GM08714 (cell line): ENCODE data around the gene CHST12.
"Not testable (repeated sequence)": the region's sequence is repeated elsewhere in the genome, so short reads cannot be mapped to it uniquely, and the experiment has no call there.

Source experiments
- H3K4me3 ChIP-seq: fragments of 200-500 bp; sonication (Bioruptor generic); 2 replicates; pipeline ENCODE4 v1.5.1; 2014; ENCODE audit warnings: mild to moderate bottlenecking, low read length, inconsistent platforms
- ZNF274 ChIP-seq: IDR thresholded peaks from 2 replicates; pipeline ENCODE4 v1.6.1; 2012; ENCODE audit warnings: mild to moderate bottlenecking, low read depth, low read length

The CHST12 gene

DNA sequence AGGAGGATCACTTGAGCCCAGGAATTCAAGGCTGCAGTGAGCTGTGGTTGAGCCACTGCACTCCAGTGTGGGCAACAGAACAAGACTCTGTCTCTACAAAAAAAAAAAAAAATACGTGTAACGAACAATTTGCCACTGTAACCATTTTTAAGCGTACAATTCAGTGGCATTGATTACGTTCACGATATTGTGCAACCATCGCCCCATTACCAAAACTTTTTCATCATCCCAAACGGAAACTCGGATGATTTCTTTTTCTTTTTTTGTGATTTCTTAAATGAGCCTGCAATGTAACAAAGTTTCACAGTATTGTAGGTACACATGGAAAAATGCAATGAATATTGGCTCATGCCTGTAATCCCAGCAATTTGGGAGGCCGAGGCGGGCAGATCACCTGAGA, 63.3 kb downstream of the CHST12 start:
- TF ChIP-seq ZNF274: no peak
- H3K4me3 ChIP-seq: no peak overlapping the region

DNA sequence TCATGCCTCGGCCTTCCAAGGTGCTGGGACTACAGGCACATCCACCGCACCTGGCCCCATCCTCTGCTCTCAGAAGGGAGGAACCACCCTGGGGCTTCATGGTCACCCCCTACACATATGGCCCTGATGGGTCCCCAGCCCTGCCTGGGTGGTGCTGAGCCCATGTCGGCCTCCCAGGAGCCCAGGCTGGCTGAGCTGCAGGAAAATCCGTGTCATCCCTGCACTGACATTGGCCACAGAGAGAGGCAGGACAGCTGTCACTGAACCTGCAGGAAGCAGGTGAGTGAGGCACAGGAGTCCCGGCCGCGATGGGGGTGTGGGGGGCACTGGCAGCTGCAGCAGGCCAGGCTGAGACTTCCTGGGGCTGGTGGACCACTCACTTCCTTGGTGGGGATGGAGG, 64.8 kb downstream of the CHST12 start:
- H3K4me3 ChIP-seq: no peak overlapping the region
- no peak for TF ChIP-seq ZNF274

DNA sequence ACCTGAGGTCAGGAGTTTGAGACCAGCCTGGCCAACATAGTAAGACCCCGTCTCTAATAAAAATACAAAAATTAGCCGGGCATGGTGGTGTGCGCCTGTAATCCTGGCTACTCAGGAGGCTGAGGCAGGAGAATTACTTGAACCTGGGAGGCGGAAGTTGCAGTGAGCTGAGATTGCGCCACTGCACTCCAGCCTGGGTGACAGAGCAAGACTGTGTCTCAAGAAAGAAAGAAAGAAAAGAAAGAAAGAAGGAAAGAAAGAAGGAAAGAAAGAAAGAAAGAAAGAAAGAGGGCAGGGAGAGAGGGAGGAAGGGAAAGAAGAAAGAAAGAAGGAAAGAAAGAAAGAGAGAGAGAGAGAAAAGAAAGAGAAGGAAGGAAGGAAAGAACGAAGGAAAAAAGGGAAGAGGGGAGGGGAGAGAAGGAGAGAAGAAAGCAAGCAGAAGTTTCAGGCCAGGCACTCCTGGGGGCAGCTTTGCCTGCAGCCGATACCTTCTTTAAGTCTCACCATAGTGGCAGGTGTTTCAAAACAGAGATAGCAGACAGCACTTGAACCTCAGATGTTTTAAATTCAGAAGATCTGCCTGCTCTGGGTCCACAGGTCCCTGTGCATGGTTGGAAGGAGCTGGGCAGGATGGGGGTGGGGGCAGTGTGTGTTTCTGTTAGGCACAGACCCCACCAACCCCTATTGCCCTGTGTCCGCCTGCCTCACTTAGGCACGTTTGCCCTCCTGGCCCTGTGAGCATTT, 66.2 kb downstream of the CHST12 start:
- not testable (repeated sequence) for H3K4me3 ChIP-seq

DNA sequence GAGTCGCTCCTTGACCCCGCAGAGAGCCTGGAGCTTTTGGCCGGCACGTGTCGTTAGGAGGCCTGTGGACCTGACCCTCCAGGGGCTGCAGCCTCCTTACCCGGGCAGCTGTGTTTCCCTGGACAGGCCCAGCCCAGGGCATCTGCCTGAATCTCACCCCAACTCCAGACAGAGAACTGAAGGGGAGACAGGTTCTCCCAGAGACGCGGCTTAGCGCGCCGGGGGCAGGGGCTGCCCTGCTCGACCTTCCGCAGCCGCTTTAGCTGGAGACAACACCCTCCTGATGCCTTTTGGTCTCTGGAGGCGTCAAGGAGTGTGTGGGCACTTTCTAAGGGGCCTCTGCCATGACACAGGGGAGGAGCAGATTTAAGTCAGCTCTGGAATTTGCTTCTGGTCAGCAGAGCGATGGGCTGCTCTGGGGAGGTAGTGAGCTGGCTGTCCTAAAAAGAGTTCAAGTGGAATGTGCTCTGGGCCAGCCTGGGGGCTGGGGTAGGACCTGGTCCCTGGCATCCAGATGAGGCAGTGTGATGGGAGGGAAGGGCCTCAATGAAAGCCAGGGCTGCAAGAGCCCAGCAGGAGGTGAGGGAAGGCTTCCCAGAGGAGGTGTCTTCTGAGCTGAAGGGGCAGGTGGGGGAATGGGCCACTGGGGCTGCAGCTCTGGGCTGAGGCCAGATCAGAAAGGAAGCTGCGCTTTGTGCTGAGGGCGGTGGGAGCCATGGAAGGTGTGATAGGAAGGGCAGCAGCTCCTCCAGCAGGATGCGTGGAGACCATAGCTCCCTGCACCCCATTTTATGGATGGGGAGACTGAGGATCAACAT, 67.0 kb downstream of the CHST12 start:
- no peak overlapping the region for H3K4me3 ChIP-seq
- TF ChIP-seq ZNF274: no peak

DNA sequence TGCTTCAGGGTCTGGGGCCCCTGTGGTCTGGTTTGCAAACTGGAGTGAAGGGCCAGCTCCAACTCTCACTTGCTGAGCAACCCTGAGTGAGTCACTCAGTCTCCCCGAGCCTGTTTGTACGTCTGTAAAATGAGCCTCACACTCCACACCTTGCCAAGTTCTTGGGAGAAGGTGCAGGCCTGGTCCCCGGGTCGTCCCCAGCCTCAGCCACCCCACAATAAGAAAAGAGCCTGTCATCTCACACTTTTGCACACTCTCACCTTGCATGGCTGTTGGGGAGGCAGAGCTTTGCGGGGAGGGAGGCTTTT, 67.6 kb downstream of the CHST12 start:
- H3K4me3 ChIP-seq: no peak overlapping the region
- no peak for TF ChIP-seq ZNF274

DNA sequence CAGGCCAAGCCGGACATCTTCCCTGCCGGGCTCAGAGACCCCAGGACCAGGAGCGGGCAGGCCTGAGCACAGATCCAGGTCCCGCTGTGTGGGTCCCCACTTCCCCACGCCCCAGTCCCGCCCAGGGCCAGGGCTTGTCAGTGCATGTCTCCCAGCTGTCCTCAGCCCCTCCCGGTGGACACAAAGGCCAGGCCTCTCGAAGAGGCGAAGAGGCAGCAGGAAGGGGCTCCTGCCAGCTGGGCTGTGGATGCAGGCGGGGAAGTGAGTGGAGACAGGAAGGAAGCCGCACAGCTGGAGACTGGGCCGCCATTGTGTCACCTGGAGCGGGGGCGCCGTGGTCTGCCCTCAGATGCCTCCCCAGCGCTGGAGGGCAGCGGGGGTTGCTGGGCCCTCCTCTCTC, 68.0 kb downstream of the CHST12 start:
- H3K4me3 ChIP-seq: no peak overlapping the region
- no peak for TF ChIP-seq ZNF274

DNA sequence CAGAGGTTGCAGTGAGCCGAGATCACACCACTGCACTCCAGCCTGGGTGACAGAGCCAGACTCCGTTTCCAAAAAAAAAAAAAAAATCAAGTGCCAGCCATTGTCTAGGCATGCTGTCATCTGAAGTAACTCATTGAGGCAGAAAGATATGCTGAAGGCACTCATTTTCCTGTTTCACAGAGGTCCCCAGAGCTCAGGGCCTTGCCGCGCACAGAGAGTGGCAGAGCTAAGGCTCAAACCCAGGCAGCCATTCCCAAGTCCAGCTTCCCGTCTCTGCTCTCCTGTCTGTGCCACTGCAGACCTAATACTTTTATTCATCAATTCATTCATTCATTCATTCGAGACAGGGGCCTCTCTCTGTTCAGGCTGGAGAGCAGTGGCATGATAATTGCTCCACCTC, 69.3 kb downstream of the CHST12 start:
- no peak for TF ChIP-seq ZNF274

DNA sequence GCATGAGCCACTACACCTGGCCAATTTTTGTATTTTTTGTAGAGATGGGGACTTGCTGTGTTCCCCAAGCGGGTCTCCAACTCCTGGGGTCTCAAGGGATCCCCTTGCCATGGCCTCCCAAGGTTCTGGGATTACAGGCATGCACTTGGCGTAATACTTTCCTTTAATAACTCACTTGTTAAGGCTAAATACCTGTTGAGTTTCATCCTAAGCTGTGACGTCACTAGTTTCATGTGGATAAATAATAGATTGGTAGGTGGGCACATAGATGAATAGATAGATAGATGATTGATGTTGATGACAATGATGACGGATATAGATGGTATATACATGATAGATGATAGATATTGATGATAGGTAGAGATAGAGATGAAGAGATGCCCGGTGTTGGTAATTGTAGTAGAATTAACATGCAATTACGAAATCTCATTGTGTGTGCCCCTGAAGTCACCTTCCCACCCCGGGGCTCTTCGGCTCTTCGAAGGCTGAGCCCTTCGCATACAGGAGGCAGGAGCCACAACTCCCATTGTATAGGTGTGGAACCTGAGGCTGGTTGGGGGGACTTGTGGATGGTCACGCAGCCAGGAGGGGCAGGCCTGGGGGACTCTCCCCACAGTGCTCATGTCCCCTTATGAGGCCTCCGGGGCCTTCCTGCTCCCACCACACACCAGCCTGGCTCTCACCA, 70.2 kb downstream of the CHST12 start:
- no peak overlapping the region for H3K4me3 ChIP-seq
- TF ChIP-seq ZNF274: no peak

More for the DNA sequence above, 69.3 kb downstream of the CHST12 start:
- H3K4me3 ChIP-seq: no peak overlapping the region

DNA sequence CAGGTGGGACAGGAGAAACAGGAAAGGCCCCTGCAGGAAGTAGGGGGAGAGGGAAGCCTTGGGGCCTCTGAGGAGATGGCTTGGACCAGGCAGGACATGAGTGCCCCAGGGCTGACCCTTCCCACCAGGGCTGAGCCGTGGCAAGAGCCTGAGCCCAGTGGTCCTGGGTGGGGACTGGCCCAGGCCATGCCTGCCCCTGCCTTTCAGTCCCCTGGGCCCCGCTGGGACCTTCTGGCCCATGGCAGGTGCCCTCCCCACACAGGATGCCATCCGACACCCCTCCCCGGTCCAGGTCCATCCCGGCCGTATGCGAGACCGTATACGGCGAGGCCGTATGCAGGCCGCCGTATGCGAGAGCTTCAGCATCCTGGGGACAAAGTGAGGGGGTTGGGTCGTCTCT, 70.8 kb downstream of the CHST12 start:
- no peak for TF ChIP-seq ZNF274
- no peak overlapping the region for H3K4me3 ChIP-seq

DNA sequence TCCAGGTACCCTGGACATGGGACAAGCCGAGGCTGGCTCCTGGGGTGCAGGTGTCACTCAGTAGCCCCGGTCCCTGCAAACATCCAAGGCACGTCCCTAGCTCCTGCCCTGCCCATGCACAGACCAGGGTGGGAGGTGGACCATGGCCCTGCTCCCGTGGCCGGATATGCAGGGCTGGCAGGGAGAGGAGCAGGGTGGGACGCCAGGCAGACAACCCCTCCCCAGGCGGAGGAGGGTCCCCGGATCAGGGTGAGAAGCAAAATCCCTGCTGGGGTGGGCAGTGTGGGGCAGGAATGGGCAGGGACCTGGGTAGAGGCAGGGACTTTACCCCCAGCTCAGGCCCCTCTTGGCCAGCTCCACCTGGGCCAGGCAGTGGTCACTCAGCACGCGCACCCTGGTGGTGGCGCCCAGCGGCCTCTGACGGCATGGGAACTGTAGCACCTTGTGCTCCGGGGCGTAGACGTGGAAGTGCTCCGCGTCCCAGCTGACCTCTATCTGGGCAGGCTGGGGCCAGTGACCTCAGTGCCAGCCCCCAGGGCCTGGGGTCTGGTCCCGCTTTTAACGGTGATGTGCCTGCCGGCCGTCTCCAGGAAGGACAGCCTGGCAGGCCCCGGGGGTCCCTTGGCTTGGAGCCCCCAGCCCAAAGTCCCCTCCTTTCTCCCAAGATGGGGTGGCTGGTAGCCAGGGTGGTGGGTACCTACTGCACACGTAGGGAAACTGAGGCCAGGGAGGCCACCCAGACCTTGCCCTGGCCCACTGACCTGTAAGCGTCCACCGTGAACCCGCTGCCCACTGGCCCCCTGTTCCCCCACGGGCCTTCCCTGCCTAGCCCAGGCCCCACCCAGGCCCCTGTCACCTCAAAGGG, 71.6 kb downstream of the CHST12 start:
- TF ChIP-seq ZNF274: no peak
- no peak overlapping the region for H3K4me3 ChIP-seq

DNA sequence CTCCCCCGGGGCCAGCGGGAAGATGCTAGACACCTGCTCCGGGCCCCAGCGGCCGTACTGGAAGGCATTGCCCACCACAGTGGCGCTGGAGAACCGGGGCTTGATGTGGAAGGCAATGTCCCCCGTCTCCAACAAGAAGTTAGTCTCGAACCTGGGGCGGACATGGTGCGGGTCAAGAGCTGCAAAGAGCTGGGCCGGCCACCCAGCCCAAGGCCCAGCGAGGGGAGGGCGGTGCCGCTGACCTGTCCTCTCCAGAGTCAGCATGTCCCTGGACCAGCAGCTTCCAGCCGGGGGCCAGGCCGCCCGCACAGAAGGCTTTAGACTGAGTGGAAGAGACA, 72.2 kb downstream of the CHST12 start:
- TF ChIP-seq ZNF274: no peak
- H3K4me3 ChIP-seq: no peak overlapping the region

DNA sequence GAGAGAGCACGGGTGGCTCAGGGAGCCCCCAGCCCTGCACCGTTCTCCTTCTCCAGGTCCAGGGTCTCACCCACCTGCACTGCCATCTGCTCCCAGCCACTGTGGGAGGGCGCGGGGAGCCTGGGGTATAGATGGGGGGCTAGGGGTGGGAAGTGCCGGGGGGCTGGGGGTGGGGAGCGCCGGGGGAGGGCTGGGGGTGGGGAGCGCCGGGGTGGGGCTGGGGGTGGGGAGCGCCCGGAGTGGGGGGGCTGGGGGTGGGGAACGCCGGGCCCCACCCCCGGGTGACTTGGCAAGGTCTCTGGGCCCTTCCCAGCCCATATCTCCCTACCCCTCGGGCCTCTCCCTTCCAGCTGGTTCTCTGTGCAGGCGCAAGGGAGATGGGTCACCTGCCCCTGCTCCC, 72.9 kb downstream of the CHST12 start, which contains the start of gene GRIFIN:
Gene GRIFIN (minus strand): TSS at position 101 of the 400 bp plus-strand sequence. CDS start 15 bp downstream, at position 86.
- H3K4me3 ChIP-seq: no peak within 1 kb of the TSS
- no peak for TF ChIP-seq ZNF274

DNA sequence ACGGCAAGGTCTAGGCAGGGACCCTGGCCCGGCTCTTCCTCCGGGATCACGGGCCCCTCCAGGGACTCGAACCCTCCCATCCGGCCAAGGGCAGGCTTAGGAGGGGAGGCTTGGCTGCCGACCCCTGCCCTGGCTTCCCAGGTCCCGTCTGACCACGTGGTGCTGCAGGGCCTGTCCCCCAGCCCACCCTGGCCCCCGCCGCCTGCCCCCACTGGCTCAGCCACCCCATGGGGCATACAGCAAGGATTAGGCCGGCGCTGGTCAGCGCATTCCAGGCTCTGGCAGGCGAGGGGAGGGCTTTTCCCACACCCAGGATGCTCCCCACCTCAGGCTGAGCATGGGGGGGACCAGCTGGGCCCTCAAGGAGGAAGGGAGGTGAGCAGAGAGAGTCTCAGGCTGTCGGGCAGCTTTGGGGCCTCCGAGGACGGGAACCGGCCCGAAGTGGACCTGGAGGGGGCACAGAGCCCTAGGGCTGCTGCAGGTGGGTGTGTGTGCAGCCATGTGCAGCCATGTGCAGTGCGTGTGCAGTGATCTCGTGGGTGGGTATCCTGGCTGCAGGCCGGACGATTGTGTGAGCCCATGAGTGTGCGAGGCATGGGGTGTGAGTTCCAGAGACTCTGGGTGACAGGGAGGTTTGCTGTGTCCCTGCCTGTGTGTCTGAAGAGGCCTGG, 73.5 kb downstream of the CHST12 start:
- H3K4me3 ChIP-seq: no peak overlapping the region
- no peak for TF ChIP-seq ZNF274
